Activated naive CD8-positive, alpha-beta T cell treated with anti-CD3 and anti-CD28 coated beads, Interleukin-2, amount 50 U/mL, for 16 hours (primary cell): ENCODE data around the gene YWHAH.
A peak's percentile ranks its signal among the peaks of the same experiment; 100 is the strongest.

Experiments used
- DNase-seq: peaks from one replicate; pipeline ENCODE4 v3.0.0-alpha.2; 2020; ENCODE audit warnings: low read depth, low spot score

Gene YWHAH

GRCh38 chr22:31950226-31950625 is 5.9 kb downstream of the YWHAH start:
- DNase-seq, result no peak

GRCh38 chr22:31951194-31952093 is 7.1 kb downstream of the YWHAH start:
- DNase-seq, result no peak

- DNase-seq, result no peak
These were observed 7.7 kb downstream of the YWHAH start for GRCh38 chr22:31952094-31952401.

- no peak for DNase-seq
These were observed 8.1 kb downstream of the YWHAH start for GRCh38 chr22:31952472-31952871.

- no peak for DNase-seq
These were observed 8.9 kb downstream of the YWHAH start for GRCh38 chr22:31953261-31953660.

- DNase-seq, result no peak
These were observed 10.5 kb downstream of the YWHAH start for GRCh38 chr22:31954535-31955523.

GRCh38 chr22:31956360-31956759 is 12.0 kb downstream of the YWHAH start:
- DNase-seq, result peak; percentile 5

GRCh38 chr22:31957970-31958594 is 13.7 kb downstream of the YWHAH start:
- no peak for DNase-seq

- no peak for DNase-seq
These were observed 14.4 kb downstream of the YWHAH start for GRCh38 chr22:31958625-31959239.

GRCh38 chr22:31960767-31961166 is 16.4 kb downstream of the YWHAH start:
- DNase-seq, result no peak

- DNase-seq, result no peak
These were observed 18.2 kb downstream of the YWHAH start for GRCh38 chr22:31962387-31963125.

- DNase-seq, result no peak
These were observed 23.7 kb downstream of the YWHAH start for GRCh38 chr22:31968022-31968421.

- DNase-seq, result peak; percentile 14
These were observed 25.6 kb downstream of the YWHAH start for GRCh38 chr22:31969789-31970489.

GRCh38 chr22:31970490-31971444 is 26.4 kb downstream of the YWHAH start:
- peak; percentile 62 for DNase-seq

GRCh38 chr22:31972180-31972579 is 27.8 kb downstream of the YWHAH start:
- no peak for DNase-seq

- no peak for DNase-seq
These were observed 29.4 kb downstream of the YWHAH start for GRCh38 chr22:31973739-31974138.

GRCh38 chr22:31977141-31977841 is 33.0 kb downstream of the YWHAH start:
- peak; percentile 61 for DNase-seq

GRCh38 chr22:31977939-31978338 is 33.6 kb downstream of the YWHAH start:
- DNase-seq, result no peak
